ENCODE data around the gene TMEM123. TPM values are rescaled to one million over a fixed set of nuclear protein-coding genes. Genes with fewer than 3 reads are reported as not detected.

Gene TMEM123
- polyA plus RNA-seq, 3 donors = 68.7 to 368 (median 263) TPM

- DNase-seq = no peak
- H3K9me3 Mint-ChIP-seq = no peaks in the 10 kb centered on the region
- peak overlapping the region in 1 of 2 donors; percentile 93 for H3K27ac ChIP-seq (ENCODE audit: low read depth in 1 of 2, low read length in 2 of 2)
- H3K79me2 ChIP-seq (ENCODE audit: insufficient read depth, low read length) = peaks cover 36% of the 10 kb centered on the region
- TF ChIP-seq CTCF (IDR thresholded peaks at IDR 0.05) = no peak
- no peak overlapping the region for H2AFZ ChIP-seq (ENCODE audit: insufficient read depth, low read depth, low read length, poor library complexity, severe bottlenecking)
- peak overlapping the region; percentile 82 for H3K4me2 ChIP-seq (replicated peaks; ENCODE audit: extremely low read depth, low read length, poor library complexity, severe bottlenecking)
- no peaks in the 10 kb centered on the region for H3K27me3 Mint-ChIP-seq (ENCODE audit: low read depth in 3 of 3)
- WGBS (ENCODE audit: insufficient coverage) = no CpG with 5 or more reads among the region's 3 CpGs
- H3K36me3 Mint-ChIP-seq = peaks cover 0 to 3% of the 10 kb centered on the region in 2 donors
- H3K36me3 ChIP-seq (replicated peaks in 1 of 2; ENCODE audit: control insufficient read depth in 1 of 2, insufficient read depth in 2 of 2, low read length in 2 of 2) = no peaks in the 10 kb centered on the region
- intact Hi-C loops (cut with micrococcal nuclease) = loop anchor here in 1 of 2 donors (5.0 kb wide), 1 partner anchor 107 kb away; the partner anchor contains the start of gene BIRC2
- H4K20me1 ChIP-seq (ENCODE audit: insufficient read depth, low read length) = peaks cover 30% of the 10 kb centered on the region
- H3K4me1 ChIP-seq (ENCODE audit: control insufficient read depth in 1 of 2, insufficient read depth in 2 of 2, low read length in 2 of 2) = peaks cover 49 to 56% of the 10 kb centered on the region in 2 donors
- no peaks in the 10 kb centered on the region for H3K27me3 ChIP-seq (ENCODE audit: control insufficient read depth in 2 of 2, insufficient read depth in 2 of 2, low read length in 2 of 2)
- H3K4me1 Mint-ChIP-seq = peaks cover 63% of the 10 kb centered on the region
- H3K4me3 ChIP-seq (replicated peaks in 1 of 3; ENCODE audit: low read depth in 2 of 3, low read length in 3 of 3) = peak overlapping the region in 1 of 3 experiments; percentile 88
- H3K9ac ChIP-seq (ENCODE audit: insufficient read depth, low read length, poor library complexity, severe bottlenecking) = no peak overlapping the region
- no peaks in the 10 kb centered on the region for H3K9me3 ChIP-seq (replicated peaks in 1 of 2; ENCODE audit: control insufficient read depth in 1 of 2, insufficient read depth in 1 of 2, low read length in 2 of 2)
- H3K4me3 Mint-ChIP-seq = no peak overlapping the region
- peak overlapping the region in 1 of 7 donors; percentile 30 for H3K27ac Mint-ChIP-seq
Measured at GRCh38 chr11:102453921-102454320, 1.4 kb upstream of the TMEM123 start.

GRCh38 chr11:102453302-102453695 lies 734 bp upstream of the TMEM123 start:
- H3K4me3 Mint-ChIP-seq = peak overlapping the region; percentile 97 to 99

More at GRCh38 chr11:102453302-102453695, 734 bp upstream of the TMEM123 start:
- H3K9me3 Mint-ChIP-seq = no peaks in the 10 kb centered on the region
- no peak for DNase-seq
- peak overlapping the region; percentile 97 for H3K9ac ChIP-seq (ENCODE audit: insufficient read depth, low read length, poor library complexity, severe bottlenecking)
- H3K9me3 ChIP-seq (replicated peaks in 1 of 2; ENCODE audit: control insufficient read depth in 1 of 2, insufficient read depth in 1 of 2, low read length in 2 of 2) = no peaks in the 10 kb centered on the region
- WGBS (ENCODE audit: insufficient coverage) = 6% methylated on average over 7 of the region's 8 CpGs
- H3K27me3 Mint-ChIP-seq (ENCODE audit: low read depth in 3 of 3) = no peaks in the 10 kb centered on the region
- peaks cover 0 to 2% of the 10 kb centered on the region in 2 donors for H3K36me3 ChIP-seq (replicated peaks in 1 of 2; ENCODE audit: control insufficient read depth in 1 of 2, insufficient read depth in 2 of 2, low read length in 2 of 2)
- peak overlapping the region; percentile 73 to 88 (median 88) for H3K4me3 ChIP-seq (replicated peaks in 1 of 3; ENCODE audit: low read depth in 2 of 3, low read length in 3 of 3)
- TF ChIP-seq CTCF (IDR thresholded peaks at IDR 0.05) = no peak
- peak overlapping the region; percentile 52 for H2AFZ ChIP-seq (ENCODE audit: insufficient read depth, low read depth, low read length, poor library complexity, severe bottlenecking)
- no peaks in the 10 kb centered on the region for H3K27me3 ChIP-seq (ENCODE audit: control insufficient read depth in 2 of 2, insufficient read depth in 2 of 2, low read length in 2 of 2)
- peak overlapping the region; percentile 95 to 99 (median 98) for H3K27ac Mint-ChIP-seq
- H3K79me2 ChIP-seq (ENCODE audit: insufficient read depth, low read length) = peaks cover 42% of the 10 kb centered on the region
- H3K27ac ChIP-seq (ENCODE audit: low read depth in 1 of 2, low read length in 2 of 2) = peak overlapping the region; percentile 93 to 94
- peaks cover 0 to 5% of the 10 kb centered on the region in 2 donors for H3K36me3 Mint-ChIP-seq
- intact Hi-C loops (cut with micrococcal nuclease) = loop anchor here in 1 of 2 donors (5.0 kb wide), 1 partner anchor 106 kb away; the partner anchor contains the start of gene BIRC2
- H3K4me2 ChIP-seq (replicated peaks; ENCODE audit: extremely low read depth, low read length, poor library complexity, severe bottlenecking) = peak overlapping the region; percentile 82
- peaks cover 36% of the 10 kb centered on the region for H4K20me1 ChIP-seq (ENCODE audit: insufficient read depth, low read length)
- peaks cover 55 to 62% of the 10 kb centered on the region in 2 donors for H3K4me1 ChIP-seq (ENCODE audit: control insufficient read depth in 1 of 2, insufficient read depth in 2 of 2, low read length in 2 of 2)
- H3K4me1 Mint-ChIP-seq = peaks cover 65% of the 10 kb centered on the region

Data from CD14-positive monocyte (primary cell).